VCaP (cell line): ENCODE measurements around the gene FIGNL1.
A peak's percentile ranks its signal among the peaks of the same experiment; 100 is the strongest.
"Not testable (repeated sequence)": the region's sequence is repeated elsewhere in the genome, so short reads cannot be mapped to it uniquely, and the experiment has no call there.

ENCODE experiments used
- H3K27ac ChIP-seq: fragments of 450-650 bp; 2 replicates; pipeline ENCODE4 v1.5.1; 2017
- TF ChIP-seq, protein P1 (sequence below): fragments of 450-650 bp; conservative IDR thresholded peaks from 2 replicates; pipeline ENCODE4 v1.5.1; 2017; ENCODE audit warnings: mild to moderate bottlenecking, moderate library complexity

Gene FIGNL1

DNA sequence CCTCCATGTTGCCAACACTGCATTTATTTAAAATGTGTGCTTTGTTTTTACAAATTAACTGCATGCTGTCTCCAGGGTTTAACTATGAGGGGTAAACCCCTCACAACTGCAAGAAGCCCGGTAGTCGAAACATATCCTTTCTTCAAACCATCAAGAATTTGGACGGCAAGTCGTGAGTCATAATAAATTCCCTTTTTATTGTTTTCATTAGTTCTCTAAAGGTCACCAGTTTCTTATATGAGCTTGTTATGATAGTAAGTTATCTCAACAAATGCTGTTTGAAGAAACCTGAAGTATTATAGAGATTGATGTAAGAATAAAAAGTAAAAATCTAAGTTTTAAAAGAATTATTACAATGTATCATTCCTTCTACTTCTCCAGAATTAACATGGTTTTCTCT lies 12.2 kb upstream of the FIGNL1 start:
- TF ChIP-seq, protein P1, sequence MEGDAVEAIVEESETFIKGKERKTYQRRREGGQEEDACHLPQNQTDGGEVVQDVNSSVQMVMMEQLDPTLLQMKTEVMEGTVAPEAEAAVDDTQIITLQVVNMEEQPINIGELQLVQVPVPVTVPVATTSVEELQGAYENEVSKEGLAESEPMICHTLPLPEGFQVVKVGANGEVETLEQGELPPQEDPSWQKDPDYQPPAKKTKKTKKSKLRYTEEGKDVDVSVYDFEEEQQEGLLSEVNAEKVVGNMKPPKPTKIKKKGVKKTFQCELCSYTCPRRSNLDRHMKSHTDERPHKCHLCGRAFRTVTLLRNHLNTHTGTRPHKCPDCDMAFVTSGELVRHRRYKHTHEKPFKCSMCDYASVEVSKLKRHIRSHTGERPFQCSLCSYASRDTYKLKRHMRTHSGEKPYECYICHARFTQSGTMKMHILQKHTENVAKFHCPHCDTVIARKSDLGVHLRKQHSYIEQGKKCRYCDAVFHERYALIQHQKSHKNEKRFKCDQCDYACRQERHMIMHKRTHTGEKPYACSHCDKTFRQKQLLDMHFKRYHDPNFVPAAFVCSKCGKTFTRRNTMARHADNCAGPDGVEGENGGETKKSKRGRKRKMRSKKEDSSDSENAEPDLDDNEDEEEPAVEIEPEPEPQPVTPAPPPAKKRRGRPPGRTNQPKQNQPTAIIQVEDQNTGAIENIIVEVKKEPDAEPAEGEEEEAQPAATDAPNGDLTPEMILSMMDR: no peak
- no peak overlapping the region for H3K27ac ChIP-seq

DNA sequence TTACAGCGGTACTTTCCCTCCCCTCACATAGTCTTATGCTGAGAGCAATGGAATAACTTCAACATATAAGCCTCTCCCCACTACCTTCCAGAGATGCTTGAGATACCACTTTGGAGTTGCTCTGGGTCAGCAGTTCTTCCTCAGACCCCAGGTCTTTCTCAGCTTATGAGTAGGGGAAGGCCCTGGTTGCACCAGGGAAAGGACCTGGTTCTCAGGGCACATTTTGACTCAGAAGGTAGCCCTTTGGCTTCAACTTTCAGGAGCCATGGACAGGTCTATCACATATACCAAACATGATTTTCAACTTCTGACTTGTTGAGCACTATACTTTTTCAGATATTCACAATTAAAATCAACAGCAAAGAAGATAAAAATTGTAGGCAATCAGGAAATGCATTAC lies 11.5 kb upstream of the FIGNL1 start:
- no peak overlapping the region for H3K27ac ChIP-seq
- TF ChIP-seq, protein P1: no peak

DNA sequence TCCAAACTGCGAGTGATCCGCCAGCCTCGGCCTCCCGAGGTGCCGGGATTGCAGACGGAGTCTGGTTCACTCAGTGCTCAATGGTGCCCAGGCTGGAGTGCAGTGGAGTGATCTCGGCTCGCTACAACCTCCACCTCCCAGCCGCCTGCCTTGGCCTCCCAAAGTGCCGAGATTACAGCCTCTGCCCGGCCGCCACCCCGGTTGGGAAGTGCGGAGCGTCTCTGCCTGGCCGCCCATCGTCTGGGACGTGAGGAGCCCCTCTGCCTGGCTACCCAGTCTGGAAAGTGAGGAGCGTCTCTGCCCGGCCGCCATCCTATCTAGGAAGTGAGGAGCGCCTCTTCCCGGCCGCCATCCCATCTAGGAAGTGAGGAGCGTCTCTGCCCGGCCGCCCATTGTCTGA lies 9.0 kb upstream of the FIGNL1 start:
- not testable (repeated sequence) for H3K27ac ChIP-seq

DNA sequence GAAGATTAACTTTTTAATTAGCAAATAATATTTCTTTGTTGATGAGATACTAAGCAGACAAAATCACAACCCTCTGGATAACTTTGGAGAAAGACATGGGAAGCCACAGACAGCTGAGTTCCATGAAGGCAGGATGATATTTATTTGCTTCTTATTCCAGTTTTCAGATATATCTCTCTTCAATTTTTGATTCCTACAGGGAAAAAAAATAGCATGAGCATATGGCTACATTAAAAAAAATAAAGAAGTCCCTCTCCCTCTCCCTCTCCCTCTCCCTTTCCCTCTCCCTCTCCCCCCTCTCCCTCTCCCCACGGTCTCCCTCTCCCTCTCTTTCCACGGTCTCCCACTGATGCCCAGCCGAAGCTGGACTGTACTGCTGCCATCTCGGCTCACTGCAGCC lies 8.5 kb upstream of the FIGNL1 start:
- not testable (repeated sequence) for H3K27ac ChIP-seq

DNA sequence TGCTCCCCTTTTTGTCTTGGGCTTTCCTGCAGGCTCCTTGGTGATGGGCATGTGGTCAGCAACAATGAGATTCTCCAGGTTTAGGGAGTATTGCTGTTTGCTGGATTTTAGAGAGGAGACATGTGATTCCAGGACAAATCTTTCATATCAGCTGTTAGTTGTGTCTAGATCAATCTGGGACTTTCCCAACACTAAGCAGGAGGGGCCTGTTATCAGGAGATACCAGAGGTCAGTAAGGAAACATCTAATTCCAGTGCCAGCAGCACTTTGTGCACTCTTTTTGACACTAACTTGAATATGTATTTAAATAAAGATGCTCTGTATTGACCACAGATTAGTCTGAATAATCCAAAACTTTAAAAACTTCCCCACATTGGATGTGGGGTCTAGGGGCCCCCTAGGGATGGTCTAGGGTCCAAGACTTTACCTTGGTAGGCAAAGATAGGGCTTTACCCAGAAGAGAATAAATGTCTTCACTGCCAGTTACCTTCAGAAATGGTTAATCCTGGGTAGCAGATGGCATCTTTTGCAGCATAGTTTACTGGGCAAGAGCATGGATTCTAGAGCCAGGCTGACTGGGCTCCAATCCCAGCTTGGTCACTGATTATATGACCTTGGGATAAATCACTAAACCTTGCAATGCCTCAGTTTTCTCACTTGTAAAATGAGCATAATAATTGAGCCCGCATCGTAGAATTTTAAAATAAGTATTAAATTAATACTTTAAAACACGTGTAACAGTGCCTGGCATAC lies 6.4 kb upstream of the FIGNL1 start:
- no peak overlapping the region for H3K27ac ChIP-seq
- TF ChIP-seq, protein P1: no peak

DNA sequence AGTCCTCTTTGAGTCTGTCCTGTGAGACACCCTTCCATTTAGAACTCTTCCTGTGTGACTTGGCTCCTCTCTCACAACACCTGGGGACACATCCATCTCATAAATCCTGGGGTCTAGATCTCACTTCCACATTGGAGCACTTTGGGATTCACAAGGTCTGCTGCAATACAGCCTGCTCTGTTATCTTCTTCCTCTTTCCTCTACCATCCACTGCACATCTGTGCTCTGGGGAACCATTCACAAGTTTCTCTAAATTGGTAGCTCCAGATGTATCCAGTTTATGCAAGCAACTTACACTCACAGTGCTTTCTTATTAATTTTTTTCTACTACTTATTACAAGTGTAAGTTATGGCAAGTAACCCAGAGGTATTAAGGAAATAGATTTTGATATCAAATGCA lies 5.5 kb upstream of the FIGNL1 start:
- TF ChIP-seq, protein P1: no peak
- H3K27ac ChIP-seq: no peak overlapping the region

DNA sequence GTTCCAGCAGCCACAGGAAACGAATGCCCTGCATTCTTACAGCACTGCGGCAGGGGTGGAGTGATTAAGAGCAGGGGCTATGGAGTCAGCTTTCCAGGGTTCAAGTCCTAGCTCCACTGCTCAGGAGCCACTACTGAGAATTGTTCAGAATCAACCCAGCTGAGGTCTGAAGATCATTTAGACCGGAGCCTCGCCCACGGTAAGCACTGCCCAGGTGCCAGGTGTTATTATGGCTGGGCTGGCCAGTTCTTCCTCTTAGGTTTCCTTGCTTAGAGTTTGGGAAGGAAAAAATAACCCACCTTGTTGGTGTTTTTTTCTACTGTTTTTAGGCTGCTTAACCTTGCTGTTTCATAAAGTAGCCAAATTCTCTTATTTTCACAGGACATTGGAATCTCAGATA lies 4.8 kb upstream of the FIGNL1 start:
- TF ChIP-seq, protein P1: no peak
- no peak overlapping the region for H3K27ac ChIP-seq

DNA sequence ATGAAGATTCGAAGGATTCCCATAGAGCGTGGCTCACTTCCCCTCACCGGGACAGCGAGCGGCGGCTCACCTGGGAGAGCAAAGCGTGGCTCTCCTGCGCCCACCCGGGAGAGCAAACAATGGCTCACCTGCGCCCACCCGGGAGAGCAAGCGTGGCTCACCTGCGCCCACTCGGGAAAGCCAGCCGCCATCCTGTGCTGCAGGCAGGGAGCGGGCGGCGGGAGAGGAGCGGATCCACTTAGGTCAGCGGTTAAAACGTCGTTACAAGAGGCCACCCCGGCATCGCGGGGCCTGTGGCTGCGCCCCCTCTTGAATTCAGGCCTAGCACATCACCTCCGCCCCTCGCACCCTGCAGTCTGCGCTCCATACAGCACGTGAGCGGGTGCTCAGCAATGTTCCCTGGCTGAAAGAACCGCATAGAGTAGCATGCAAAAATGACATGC lies 461 bp upstream of the FIGNL1 start:
- peak overlapping the region; percentile 90 for H3K27ac ChIP-seq
- TF ChIP-seq, protein P1: no peak

DNA sequence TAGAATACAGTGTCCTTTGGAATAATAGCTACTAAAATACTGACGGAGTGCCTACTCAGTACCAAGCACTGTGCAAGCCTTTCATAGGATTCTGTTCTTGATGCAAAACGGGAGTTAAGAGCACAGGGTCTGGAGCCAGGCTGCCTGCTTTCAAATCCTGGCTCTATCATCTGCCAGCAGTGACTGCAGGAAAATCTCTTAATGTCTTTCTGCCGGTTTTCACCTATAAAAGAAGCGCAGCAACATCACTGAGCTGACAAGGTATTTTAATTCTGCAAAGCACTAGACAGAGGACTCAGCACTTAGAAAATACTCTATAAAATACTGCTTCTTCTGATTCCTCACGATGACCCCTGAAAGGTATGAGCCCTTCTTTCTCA lies 659 bp downstream of the FIGNL1 start:
- H3K27ac ChIP-seq: peak overlapping the region; percentile 90
- TF ChIP-seq, protein P1: no peak
